Choroid plexus epithelial cell (primary cell): ENCODE data around the gene RALBP1.
A peak's percentile ranks its signal among the peaks of the same experiment; 100 is the strongest.

Source experiments
- DNase-seq: peaks from one replicate; pipeline ENCODE4 v3.0.0-alpha.2; 2010; ENCODE audit warnings: low read depth
- H3K4me3 ChIP-seq: 2 replicates; pipeline ENCODE4 v1.5.1; 2011; ENCODE audit warnings: low read depth, mild to moderate bottlenecking, control low read depth, low read length, moderate library complexity
- TF ChIP-seq, protein P1 (sequence below): conservative IDR thresholded peaks from 2 replicates; pipeline ENCODE4 v1.5.1; 2011; ENCODE audit warnings: low read depth, mild to moderate bottlenecking, control low read depth, inconsistent platforms, low read length, moderate library complexity

The RALBP1 gene

DNA sequence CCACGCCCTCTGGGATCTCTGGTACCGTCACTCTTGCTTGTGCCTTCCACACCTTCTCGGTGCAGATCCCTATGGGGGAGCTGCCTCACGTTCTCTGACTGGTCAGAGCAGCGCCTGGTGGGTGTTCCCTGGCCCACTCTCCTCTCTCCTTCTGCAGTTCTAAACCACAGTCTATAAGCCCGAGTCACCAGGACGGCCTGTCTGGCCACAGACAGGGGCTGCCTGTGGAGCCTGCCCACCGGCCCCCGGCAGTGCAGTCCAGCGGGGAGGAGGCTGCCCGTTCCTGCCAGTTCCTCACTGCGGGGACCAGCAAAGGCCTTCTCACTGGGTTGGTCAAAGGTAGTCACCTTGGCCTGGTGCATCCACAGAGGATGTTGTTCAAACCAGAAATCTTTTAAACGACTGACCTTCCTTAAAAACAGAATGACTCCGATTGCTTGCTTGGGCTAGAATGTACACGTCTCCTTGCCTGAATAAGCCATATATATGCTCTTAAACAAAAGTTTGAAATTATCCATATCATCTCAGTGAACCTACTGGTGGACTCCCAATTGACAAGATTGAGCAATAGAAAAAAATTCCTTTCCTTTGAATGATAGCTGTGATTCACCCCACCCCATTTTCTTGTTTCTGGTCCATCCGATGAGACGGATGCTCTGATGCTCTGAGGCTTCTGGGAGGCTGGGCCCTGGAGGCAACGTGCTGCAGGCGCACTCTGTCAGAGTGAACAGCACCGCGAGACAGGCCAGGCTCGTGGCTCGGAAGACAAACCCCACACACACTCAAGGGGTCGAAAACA lies 61.2 kb downstream of the RALBP1 start:
- H3K4me3 ChIP-seq: no peak overlapping the region
- TF ChIP-seq, protein P1, sequence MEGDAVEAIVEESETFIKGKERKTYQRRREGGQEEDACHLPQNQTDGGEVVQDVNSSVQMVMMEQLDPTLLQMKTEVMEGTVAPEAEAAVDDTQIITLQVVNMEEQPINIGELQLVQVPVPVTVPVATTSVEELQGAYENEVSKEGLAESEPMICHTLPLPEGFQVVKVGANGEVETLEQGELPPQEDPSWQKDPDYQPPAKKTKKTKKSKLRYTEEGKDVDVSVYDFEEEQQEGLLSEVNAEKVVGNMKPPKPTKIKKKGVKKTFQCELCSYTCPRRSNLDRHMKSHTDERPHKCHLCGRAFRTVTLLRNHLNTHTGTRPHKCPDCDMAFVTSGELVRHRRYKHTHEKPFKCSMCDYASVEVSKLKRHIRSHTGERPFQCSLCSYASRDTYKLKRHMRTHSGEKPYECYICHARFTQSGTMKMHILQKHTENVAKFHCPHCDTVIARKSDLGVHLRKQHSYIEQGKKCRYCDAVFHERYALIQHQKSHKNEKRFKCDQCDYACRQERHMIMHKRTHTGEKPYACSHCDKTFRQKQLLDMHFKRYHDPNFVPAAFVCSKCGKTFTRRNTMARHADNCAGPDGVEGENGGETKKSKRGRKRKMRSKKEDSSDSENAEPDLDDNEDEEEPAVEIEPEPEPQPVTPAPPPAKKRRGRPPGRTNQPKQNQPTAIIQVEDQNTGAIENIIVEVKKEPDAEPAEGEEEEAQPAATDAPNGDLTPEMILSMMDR: no peak
- DNase-seq: peak; percentile 23

DNA sequence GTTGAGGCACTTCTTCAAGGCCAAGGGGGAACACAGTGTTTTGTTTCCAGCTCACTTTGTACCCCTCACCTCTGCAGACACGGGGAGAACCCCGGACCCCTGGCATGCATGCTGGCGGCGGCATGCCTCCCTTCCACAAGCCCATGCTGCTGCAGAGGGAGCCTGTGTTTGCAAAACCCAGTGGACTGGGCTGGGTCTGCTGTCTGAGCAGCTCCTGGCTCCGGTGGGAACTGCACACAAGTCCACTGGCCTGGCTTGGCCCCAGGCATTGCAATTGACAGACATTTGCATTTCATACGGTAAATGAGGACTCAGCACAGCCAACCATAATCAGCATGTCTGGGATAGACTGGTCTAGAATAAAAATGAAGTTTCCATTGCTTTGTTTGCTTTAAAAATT lies 62.4 kb downstream of the RALBP1 start:
- no peak for DNase-seq
- no peak overlapping the region for H3K4me3 ChIP-seq
- TF ChIP-seq, protein P1: no peak

DNA sequence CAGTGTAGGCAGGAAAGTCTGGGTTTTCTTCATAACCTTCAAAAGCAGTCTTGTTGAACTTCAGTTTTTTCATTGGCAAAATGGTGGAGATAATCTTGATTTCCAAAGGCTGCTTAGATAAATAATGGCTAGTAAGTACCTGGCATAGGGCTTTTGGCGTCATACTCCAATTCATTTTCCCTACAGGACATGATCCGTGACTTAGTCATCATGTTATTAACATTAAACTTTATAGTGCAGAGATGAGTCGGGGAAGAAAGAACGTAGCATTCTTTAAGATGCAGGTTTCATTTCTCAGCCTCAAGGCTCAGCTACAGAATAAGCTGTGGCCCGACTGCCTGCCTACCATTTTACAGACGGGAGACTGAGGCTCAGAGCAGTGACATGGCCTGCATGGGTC lies 64.0 kb downstream of the RALBP1 start:
- peak; percentile 49 for DNase-seq
- H3K4me3 ChIP-seq: no peak overlapping the region
- TF ChIP-seq, protein P1: no peak

DNA sequence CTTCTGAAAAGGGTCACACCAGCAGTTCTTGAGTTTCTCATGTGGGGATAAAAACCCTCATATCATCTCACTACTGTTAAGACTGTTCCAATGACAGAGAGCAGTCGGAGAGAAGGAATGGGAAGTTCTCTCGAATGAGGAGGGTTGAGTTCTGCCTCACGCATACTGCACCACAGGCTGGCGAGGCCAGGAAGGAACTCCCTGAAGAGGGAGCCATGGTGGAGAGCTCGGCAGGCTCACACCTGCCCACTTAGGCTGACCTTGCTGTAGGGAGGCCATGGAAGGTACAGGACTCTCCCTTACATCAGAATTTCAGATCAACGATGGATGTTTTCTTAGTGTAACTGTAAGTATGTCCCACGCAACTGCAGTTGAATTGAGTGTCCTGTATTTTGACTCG lies 64.6 kb downstream of the RALBP1 start:
- no peak overlapping the region for H3K4me3 ChIP-seq
- TF ChIP-seq, protein P1: no peak
- DNase-seq: no peak

DNA sequence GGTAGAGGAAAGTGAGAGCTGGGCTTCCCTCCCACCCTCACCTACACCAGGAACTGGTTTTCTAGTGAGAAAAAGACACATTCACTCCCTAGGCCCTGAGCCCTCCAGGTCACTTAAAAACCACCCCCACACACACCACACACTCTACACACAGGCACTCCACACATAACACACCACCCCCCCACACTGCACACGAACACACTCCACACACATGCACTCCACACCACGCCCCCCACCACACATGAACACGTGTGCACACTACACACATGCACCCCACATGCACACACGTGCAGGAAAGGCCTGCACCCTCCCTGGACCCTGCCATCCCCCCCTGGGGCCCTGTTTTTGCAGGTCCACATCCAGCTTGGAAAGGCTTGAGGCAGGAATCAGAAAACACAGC lies 67.6 kb downstream of the RALBP1 start:
- no peak for DNase-seq
- TF ChIP-seq, protein P1: no peak
- no peak overlapping the region for H3K4me3 ChIP-seq

DNA sequence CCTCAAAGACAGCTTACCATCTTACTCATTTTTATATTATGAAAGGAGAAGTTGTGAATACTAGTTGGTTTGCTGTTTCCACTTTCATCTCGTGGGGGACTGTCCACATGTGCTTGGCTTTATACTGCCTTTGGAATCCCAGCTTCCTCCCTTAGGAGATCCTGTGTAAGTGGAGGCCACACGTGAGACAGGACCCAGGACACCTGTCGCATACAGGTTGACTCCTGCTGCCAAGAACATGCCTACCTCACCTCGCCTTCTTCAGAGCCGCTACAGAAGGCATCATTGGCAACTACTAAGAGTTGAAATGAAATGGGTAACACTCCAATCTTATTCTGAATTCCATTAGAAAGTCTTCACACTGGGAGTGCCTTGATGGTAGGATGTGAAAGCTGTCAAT lies 69.7 kb downstream of the RALBP1 start:
- TF ChIP-seq, protein P1: no peak
- H3K4me3 ChIP-seq: no peak overlapping the region
- DNase-seq: no peak

DNA sequence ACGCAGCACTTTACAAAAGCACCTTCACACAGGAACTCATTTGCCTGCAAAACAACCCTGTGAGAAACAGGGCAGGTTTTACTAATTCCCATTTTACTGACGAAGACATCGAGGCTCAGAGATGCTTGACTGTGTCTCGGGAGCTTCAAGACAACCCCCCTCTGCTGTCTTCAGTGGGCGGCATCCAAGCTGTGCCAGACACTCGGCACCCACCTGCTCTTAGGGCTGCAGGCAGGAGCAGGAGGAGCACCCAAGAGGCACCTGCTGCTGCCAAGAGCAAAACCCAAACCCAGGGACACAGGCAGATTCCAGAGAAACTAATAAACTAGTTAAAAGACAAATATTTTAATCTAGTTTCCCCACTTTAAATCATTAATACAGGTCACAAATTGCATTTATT lies 71.2 kb downstream of the RALBP1 start:
- TF ChIP-seq, protein P1: no peak
- no peak for DNase-seq
- H3K4me3 ChIP-seq: no peak overlapping the region
